COR-L47 (cell line): ENCODE results near the gene TMEM273.
"Not testable (repeated sequence)": the region's sequence is repeated elsewhere in the genome, so short reads cannot be mapped to it uniquely, and the experiment has no call there.

ENCODE experiments used
- DNase-seq: peaks from one replicate; lab custom pipeline; 2025; lab: John Stamatoyannopoulos, UW

Gene TMEM273

DNA sequence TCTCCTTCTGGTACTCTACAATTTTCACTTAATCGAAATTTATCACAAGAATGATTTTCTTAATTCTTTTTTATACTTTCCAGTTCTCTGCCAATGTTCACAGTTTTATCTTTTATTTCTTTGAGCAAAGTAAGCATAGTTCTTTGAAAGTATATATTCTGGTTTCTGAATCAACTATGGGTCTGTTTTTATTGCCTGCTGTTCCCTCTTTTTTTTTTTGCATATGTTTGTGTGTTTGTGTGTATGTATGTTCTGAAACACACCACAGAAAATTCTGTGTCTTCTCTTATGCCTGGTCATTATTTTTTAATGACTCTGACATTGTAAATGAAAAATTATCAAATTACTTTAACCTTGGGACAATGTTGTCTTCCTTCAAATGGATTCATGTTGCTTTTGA lies 15.9 kb upstream of the TMEM273 start:
- no peak for DNase-seq

GRCh38 chr10:49202266-49202665 lies 14.1 kb upstream of the TMEM273 start:
- no peak for DNase-seq

GRCh38 chr10:49200854-49201253 lies 12.7 kb upstream of the TMEM273 start:
- DNase-seq, result no peak

DNA sequence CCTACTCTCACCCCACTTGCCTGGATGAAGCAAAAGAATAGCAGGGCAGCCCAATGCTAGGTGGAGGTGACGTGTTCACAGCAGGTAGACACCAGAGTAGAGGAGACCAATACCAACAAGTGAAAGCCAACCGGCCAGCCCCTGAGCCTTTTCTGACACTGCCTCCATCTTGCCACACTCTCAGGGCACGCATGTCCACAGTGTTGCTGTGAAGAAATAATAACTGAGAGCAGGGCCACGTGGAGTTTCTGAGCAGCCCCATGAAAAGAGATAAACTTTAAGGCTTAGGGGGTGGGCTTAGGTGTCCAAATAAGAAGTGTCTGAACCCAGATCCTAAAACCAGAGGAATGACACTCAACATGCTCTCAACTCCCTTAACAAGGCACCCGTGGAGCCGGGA lies 9.0 kb upstream of the TMEM273 start:
- no peak for DNase-seq

DNA sequence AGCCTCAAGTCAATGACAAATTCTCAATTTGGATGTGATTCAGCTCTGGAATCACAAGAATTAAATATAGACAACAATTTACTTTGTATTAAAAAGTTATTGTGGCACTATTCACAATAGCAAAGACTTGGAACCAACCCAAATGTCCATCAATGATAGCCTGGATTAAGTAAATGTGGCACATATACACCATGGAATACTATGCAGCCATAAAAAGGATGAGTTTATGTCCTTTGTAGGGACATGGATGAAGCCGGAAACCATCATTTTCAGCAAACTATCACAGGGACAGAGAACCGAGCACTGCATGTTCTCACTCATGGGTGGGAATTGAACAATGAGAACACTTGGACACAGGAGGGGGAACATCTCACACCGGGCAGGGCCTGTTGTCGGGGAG lies 7.7 kb upstream of the TMEM273 start:
- not testable (repeated sequence) for DNase-seq

DNA sequence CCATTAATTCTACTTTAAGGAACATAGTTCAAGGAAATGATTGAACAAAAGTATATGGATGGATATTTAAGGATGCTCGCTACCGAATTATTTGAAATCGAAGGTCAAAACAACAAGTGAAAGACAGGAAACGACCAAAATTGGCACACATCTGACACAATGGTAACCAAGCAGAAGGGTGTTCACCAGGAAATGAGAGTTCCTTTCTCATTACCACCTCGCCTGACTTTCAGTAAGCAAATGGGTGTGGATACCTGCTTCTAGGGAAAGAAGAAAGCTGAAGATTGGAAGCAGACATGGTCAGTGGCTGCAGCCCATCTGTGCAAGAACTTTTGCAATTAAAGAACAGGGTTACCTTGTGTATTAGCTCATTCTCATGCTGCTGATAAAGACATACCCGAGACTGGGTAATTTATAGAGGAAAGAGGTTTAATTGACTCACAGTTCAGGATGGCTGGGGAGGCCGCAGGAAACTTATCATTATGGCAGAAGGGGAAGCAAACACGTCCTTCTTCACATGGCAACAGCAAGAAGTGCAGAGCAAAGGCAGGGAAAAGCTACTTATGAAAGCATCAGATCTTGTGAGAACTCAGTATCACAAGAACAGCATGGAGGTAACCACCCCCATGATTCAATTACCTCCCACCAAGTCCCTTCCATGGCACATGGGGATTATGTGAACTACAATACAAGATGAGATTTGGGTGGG lies 6.2 kb upstream of the TMEM273 start:
- no peak for DNase-seq

DNA sequence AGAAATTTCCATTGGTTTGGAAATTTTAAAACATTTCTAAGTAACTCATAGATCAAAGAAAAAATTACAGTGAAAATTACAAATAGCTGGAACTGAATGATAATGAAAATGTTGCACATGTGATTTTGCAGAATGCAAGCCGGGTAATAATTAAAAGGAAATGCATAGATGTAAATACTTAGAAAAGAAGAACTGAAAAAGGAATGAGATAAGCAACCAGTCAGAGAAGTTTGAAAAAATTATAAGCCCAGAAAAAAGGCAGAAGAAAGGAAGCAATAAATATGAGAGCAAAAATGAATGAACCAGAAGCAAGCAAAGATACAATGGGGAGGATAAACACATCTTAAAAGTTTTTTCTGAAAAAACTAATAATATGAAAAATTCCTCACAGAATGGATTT lies 3.2 kb upstream of the TMEM273 start:
- no peak for DNase-seq

DNA sequence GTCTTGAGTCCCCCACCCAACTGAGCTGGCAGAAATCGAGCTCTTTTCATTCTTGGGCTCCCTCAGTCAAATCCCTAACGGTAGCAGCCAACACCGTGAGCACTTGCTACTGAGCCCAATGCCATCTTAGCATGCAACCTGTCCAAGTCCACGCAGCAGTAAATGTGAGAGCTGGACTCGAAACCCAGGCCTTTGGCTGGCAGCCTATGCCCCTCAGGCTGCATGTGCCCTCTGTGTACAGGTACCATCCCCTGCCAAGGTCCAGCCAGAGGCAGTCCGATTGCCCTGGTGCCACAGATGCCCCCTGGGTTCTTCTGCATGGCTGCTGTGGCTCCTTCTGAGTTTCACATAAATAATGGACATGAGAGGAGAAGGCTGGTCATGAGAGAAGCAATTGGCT lies 1.2 kb upstream of the TMEM273 start:
- no peak for DNase-seq

DNA sequence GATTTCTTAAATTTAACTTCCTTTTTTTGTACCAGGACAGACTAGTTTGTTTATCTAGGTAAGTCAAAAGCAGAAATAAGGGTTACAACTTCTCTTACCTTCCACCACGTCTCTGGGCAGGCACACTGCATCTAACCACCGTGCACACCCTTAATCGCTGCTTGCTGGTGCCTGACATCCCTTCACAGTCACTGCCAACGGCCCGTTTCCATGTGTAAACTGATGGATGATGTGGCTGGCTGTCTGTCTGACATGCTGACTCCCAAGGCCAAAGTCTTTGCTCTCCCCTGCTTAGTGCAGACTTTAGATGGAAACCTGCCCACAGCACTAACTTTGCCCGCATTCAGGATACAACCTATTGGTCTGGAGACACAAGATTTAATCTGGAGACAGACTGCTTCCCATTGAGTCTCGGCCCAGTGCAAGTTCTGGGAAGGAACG lies 1.1 kb downstream of the TMEM273 start:
- no peak for DNase-seq

GRCh38 chr10:49186613-49187012 lies 1.6 kb downstream of the TMEM273 start:
- no peak for DNase-seq

GRCh38 chr10:49185213-49185612 lies 3.0 kb downstream of the TMEM273 start:
- DNase-seq, result no peak

GRCh38 chr10:49184642-49185111 lies 3.5 kb downstream of the TMEM273 start:
- DNase-seq, result no peak

DNA sequence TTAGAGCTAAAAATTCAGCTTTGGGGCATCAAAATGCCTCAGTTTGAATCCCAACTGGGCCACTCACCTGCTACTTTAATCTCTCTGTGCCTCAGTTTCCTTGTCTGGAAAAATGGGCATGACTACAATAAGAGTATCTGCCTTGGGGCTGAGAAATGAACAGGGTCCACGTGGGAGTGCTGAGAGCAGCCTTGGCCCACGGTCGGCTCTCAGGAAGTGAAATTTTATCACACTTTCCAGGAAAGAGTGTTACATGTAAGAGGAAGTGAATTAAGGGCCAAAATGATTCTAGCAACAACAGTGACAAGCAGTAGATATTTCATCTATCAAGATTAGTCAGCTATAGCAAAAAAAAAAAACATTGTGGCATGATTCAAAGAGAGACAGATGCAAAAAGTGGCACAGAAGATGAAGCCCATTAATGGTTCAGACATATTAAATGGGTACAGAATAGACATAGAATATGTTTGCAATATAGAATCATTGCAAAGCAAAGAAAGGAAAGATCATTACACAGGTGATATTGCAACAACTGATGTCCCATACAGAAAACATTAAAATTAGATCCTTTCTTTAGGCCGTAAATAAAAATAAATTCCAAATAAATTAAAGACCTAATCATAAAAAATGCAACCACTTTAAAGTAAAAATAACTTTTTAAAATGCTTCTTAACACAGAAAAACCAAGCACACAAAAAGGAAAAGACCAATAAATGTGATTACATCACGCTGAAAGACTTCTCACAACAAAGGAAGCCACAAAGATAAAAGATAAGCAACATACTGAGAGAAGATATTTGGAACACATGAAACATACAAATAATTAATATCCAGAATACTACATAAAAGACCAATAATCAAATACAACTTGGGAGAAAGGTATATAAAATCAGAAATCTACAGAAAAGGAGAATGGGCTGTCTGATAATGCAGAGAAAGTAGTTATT lies 4.3 kb downstream of the TMEM273 start:
- DNase-seq, result no peak

GRCh38 chr10:49182776-49183175 lies 5.4 kb downstream of the TMEM273 start:
- DNase-seq, result no peak

DNA sequence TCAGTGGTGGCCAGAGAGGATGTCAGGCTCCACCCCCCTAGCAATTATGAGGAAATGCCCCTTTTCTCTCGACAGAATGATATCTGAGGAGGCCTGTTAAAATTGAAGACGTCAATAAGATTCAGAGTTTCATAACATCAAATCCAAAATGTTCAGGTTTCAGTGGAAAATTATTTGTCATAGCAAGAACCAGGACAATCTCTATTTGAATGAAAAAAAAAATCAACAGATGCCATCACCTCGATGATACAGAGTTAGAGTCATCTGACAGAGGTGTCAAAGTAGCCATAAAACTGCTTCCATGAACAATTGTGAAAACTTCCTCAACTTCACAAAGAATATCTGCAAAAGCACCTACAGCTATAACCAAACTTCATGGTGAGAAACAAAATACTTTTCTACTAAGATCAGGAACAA lies 7.7 kb downstream of the TMEM273 start:
- DNase-seq, result no peak

GRCh38 chr10:49179699-49180443 lies 8.3 kb downstream of the TMEM273 start:
- no peak for DNase-seq

DNA sequence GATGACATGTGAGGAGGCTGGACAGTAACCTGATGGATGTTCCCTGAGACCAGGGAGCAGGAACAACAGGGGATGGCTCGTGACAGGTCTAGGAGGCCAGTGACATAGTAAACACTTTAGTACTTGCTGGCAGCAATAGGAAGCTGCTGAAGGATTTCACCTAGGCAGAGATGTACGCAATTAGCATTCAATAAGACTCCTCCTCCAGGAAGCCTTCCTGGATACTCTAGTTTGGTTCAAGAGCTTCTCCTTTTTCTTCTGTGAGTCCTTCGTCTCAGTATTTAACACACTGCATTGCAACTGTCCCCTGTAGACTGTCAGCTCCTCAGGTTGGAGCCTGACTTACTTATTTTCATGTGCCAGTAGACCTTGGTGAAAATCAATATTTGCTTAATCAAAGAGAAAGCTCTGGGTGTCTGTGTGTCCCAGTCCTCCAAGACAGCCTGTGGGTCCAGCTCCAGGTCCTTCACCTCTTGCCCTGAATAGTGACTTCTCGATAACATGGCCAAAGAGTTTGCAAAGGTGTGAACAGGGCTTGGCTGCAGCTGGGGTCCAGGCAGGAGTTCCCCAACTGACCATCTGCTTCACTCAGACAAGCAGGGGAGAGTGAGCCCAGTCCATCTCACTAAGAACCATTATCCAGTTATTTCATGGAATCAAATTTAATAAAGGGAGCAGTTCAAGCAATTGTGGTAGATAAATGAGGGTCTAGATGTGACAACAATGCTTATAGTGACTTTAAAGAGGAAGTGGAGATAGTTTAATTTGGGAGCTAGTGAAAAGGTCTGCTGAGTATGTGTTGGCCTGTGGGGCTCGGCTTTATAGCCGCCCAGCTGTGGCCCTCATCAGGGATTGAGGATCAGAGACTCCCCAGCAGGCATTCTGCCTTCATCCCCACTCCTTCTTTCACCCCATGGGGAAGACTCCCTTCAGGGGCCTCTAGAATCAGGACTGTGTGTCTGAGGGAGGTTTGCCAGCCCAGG lies 9.4 kb downstream of the TMEM273 start:
- no peak for DNase-seq

DNA sequence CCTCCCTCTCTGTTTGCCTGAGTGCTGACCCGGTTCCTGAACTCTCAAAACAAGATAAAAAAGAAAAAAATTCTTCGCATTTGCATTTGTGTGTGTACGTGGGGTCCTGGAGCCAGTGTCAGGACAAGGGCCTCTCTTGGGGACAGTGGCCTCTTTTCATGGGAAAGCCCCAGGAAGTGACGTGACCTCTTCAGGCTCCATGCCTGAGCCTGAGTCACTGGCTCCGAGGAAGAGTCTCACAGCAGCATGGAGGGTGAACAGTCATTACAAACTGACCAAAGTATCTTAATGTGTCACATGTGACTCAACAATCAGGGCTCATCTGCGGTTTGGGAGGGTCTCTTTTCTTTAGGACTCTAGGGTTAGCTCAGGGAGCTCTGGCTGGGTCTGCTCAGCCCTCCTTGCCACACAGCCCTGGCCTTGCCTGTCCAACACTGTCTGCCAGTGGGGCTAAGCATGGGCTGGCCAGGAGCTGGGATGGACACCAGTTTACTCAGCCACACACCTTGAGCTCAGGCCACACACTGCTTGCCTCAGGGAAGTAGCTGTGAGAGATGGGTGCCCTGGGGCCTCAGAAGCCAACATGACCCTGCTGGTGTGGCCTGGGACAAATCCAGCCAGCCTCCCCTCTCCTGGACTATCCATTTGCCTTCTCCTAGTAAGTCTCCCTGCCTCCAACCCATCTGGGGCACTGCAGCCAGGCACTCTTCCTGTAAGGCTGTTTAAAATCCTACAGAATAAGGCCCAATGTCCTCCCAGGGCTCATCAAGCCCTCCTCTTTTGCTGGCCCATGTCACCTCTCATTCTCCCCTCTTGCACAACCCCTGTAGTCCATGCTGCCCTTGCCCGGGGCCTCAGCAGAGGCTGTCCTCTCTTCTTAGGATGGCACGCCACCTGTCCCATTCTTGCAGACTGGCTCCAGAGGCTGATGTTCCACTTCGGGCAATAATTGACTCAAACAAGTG lies 10.5 kb downstream of the TMEM273 start:
- DNase-seq, result no peak

DNA sequence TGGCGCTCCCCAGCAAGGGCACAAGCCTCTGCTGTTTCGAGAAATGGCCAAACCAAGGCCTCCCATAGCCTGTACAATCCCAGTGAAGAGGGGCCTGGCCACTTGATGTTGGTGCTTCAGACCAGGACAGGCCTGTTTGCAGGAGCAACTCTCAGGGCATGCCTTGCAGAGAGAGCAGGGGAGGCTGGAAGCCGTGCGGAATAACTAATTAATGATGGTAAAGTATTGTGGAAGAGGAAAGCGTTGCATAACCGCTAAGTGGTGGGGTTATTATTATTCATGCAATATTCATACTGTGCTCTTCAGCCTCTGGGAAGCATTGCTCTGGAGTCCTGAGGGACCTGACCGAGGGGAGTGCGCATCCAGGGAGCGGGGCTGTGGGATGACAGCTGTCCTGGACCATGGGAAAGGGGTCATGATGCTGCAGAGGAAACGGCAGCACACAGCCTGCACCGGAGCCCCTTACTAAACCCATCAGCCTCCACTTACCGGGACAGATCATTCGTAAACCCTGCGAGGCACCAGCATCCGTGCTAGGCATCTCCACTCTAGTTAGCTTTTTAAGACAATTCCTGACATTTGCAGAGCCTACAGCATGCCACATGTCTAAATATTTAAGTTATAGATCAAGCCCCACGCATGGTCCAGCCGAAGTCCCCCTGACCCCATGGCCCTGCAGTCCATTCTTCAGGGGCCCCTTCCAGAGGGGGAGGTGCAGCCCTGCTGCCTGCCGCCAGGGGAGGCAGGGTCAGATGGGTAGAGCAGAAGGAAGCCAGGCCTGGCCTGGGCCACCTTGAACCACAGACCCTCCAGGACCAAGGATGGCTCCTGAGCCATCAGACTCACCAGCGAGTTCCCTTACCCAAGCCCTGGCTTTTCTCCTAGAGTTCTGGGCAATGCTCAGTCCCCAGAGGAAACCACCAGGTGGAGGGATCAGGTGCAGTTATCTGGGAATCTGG lies 11.6 kb downstream of the TMEM273 start:
- DNase-seq, result no peak
